ENCODE data around the gene DNAJC28. TPM values are rescaled to one million over a fixed set of nuclear protein-coding genes. Genes with fewer than 3 reads are reported as not detected.

DNAJC28 gene
- total and polyA plus RNA-seq, 5 donors: 3.8 to 6.2 (median 5.7) TPM

Other genes with a start within 250 kb of the DNAJC28 start
- 10 to 100 TPM in 3 of 4 donors, 1 to 10 TPM in 1; 9.8 to 11.9 (median 11.3) TPM for gene IL10RB, start 225.3 kb downstream of the DNAJC28 start, total RNA-seq
- 11.6 TPM for gene IL10RB, start 225.3 kb downstream of the DNAJC28 start, polyA plus RNA-seq
- 10 to 100 TPM; 24.0 to 28.7 (median 26.5) TPM for gene IFNAR1, start 166.7 kb downstream of the DNAJC28 start, total RNA-seq
- 9.6 TPM for gene IFNAR1, start 166.7 kb downstream of the DNAJC28 start, polyA plus RNA-seq
- 10 to 100 TPM; 37.5 to 47.4 (median 42.2) TPM for gene IFNGR2, start 88.3 kb downstream of the DNAJC28 start, total RNA-seq
- 37.4 TPM for gene IFNGR2, start 88.3 kb downstream of the DNAJC28 start, polyA plus RNA-seq
- 10 to 100 TPM; 38.8 to 49.3 (median 41.2) TPM for gene TMEM50B, start 11.7 kb downstream of the DNAJC28 start, total RNA-seq
- 37.0 TPM for gene TMEM50B, start 11.7 kb downstream of the DNAJC28 start, polyA plus RNA-seq
- 10 to 100 TPM; 28.6 to 47.4 (median 31.3) TPM for gene GART, start 50.4 kb upstream of the DNAJC28 start, total RNA-seq
- 12.7 TPM for gene GART, start 50.4 kb upstream of the DNAJC28 start, polyA plus RNA-seq
- gene SON, start 51.3 kb upstream of the DNAJC28 start, total RNA-seq: 100 to 1,000 TPM; 162 to 204 (median 178) TPM
- 91.2 TPM for gene SON, start 51.3 kb upstream of the DNAJC28 start, polyA plus RNA-seq
- gene DONSON, start 97.0 kb upstream of the DNAJC28 start, total RNA-seq: 1 to 10 TPM; 4.2 to 5.9 (median 5.4) TPM
- 3.9 TPM for gene DONSON, start 97.0 kb upstream of the DNAJC28 start, polyA plus RNA-seq
- 10 to 100 TPM; 25.0 to 37.5 (median 32.3) TPM for gene CRYZL1, start 150.0 kb upstream of the DNAJC28 start, total RNA-seq
- 26.7 TPM for gene CRYZL1, start 150.0 kb upstream of the DNAJC28 start, polyA plus RNA-seq
- 10 to 100 TPM; 63.4 to 83.6 (median 70.6) TPM for gene ITSN1, start 150.8 kb upstream of the DNAJC28 start, total RNA-seq
- 32.8 TPM for gene ITSN1, start 150.8 kb upstream of the DNAJC28 start, polyA plus RNA-seq

Data from right cardiac atrium (tissue), 5 donors.